NCI-H82 (cell line): Measurements from ENCODE around the gene RNLS.
"Not testable (repeated sequence)": the region's sequence is repeated elsewhere in the genome, so short reads cannot be mapped to it uniquely, and the experiment has no call there.

Experiments
- DNase-seq: peaks from one replicate; lab custom pipeline; 2025; lab: John Stamatoyannopoulos, UW

Gene RNLS

GRCh38 chr10:88386821-88387773 is 196.0 kb downstream of the RNLS start:
- DNase-seq: peak; percentile 17

- DNase-seq: peak; percentile 43
Observed at GRCh38 chr10:88386204-88386788, 196.8 kb downstream of the RNLS start.

GRCh38 chr10:88385601-88386203 is 197.4 kb downstream of the RNLS start:
- DNase-seq: peak; percentile 18

GRCh38 chr10:88383276-88383675 is 199.8 kb downstream of the RNLS start:
- DNase-seq: no peak

GRCh38 chr10:88382699-88383098 is 200.4 kb downstream of the RNLS start:
- DNase-seq: no peak

GRCh38 chr10:88379575-88379974 is 203.5 kb downstream of the RNLS start:
- no peak for DNase-seq

- no peak for DNase-seq
Observed at GRCh38 chr10:88377510-88377909, 205.6 kb downstream of the RNLS start.

- DNase-seq: no peak
Observed at GRCh38 chr10:88374392-88375175, 208.5 kb downstream of the RNLS start.

- DNase-seq: no peak
Observed at GRCh38 chr10:88372881-88373592, 210.1 kb downstream of the RNLS start.

GRCh38 chr10:88372051-88372715 is 210.9 kb downstream of the RNLS start:
- DNase-seq: peak; percentile 83

GRCh38 chr10:88370713-88371112 is 212.4 kb downstream of the RNLS start:
- no peak for DNase-seq

- DNase-seq: no peak
Observed at GRCh38 chr10:88366772-88367171, 216.3 kb downstream of the RNLS start.

- DNase-seq: no peak
Observed at GRCh38 chr10:88361995-88362807, 220.9 kb downstream of the RNLS start.

- no peak for DNase-seq
Observed at GRCh38 chr10:88361494-88361893, 221.6 kb downstream of the RNLS start.

- not testable (repeated sequence) for DNase-seq
Observed at GRCh38 chr10:88355750-88356149, 227.4 kb downstream of the RNLS start.

- no peak for DNase-seq
Observed at GRCh38 chr10:88347597-88348304, 235.4 kb downstream of the RNLS start.

- no peak for DNase-seq
Observed at GRCh38 chr10:88347022-88347421, 236.1 kb downstream of the RNLS start.

GRCh38 chr10:88346144-88346977 is 236.8 kb downstream of the RNLS start:
- no peak for DNase-seq
